ENCODE measurements around the gene ELP4.

- TF ChIP-seq CTCF (conservative IDR thresholded peaks at IDR 0.05; ENCODE audit: low read depth, low read length) (no peak), EZH2 (IDR thresholded peaks at IDR 0.05; ENCODE audit: low read length, unreplicated experiment) (no peak)
Measured at GRCh38 chr11:31830406-31830805, 320.8 kb downstream of the ELP4 start.

All from PC-3 (cell line).